ENCODE results near the gene SLC5A2. TPM values are rescaled to one million over a fixed set of nuclear protein-coding genes. Genes with fewer than 3 reads are reported as not detected.
A peak's percentile ranks its signal among the peaks of the same experiment; 100 is the strongest.

Gene SLC5A2
- total RNA-seq, 1 donor, result not detected

GRCh38 chr16:31527734-31528274, 44.9 kb downstream of the SLC5A2 start, which contains the start of gene AHSP:
TSS of gene AHSP (plus strand) at chr16:31527900. CDS start at chr16:31528140, 240 bp downstream.
- no peak for TF ChIP-seq CTCF (IDR thresholded peaks at IDR 0.05; ENCODE audit: extremely low read depth, low read depth, low read length)
- no peak within 1 kb of the TSS for H2AFZ ChIP-seq (ENCODE audit: low read length)
- H4K20me1 ChIP-seq (ENCODE audit: insufficient read depth, low read length), result no peaks in the 10 kb centered on the region
- no peaks in the 10 kb centered on the region for H3K36me3 ChIP-seq (ENCODE audit: insufficient read depth, low read length)
- H3K27ac ChIP-seq (ENCODE audit: low read depth, low read length), result no peak within 1 kb of the TSS
- no peaks in the 10 kb centered on the region for H3K4me1 ChIP-seq (ENCODE audit: insufficient read depth, low read length)
- H3K79me2 ChIP-seq (ENCODE audit: insufficient read depth, low read length), result no peaks in the 10 kb centered on the region
- H3K4me2 ChIP-seq (ENCODE audit: insufficient read depth, low read length), result peak within 1 kb of the TSS; percentile 58
- H3K9me3 ChIP-seq (ENCODE audit: low read depth, low read length), result no peaks in the 10 kb centered on the region
- DNase-seq (ENCODE audit: insufficient read length, low spot score, missing footprints), result no peak
- H3K27me3 ChIP-seq (ENCODE audit: insufficient read depth, low read length), result peaks cover 33% of the 10 kb centered on the region
- no peak within 1 kb of the TSS for H3K4me3 ChIP-seq (ENCODE audit: insufficient read depth, low read length)

GRCh38 chr16:31528523-31529107, 45.7 kb downstream of the SLC5A2 start:
- Histone ChIP-seq H3K79me2 (ENCODE audit: insufficient read depth, low read length) (no peaks in the 10 kb centered on the region), H3K4me2 (ENCODE audit: insufficient read depth, low read length) (peak overlapping the region; percentile 58), H3K4me1 (ENCODE audit: insufficient read depth, low read length) (no peaks in the 10 kb centered on the region), H4K20me1 (ENCODE audit: insufficient read depth, low read length) (no peaks in the 10 kb centered on the region), H3K36me3 (ENCODE audit: insufficient read depth, low read length) (no peaks in the 10 kb centered on the region), H3K4me3 (ENCODE audit: insufficient read depth, low read length) (peak overlapping the region; percentile 42), H3K27me3 (ENCODE audit: insufficient read depth, low read length) (peaks cover 33% of the 10 kb centered on the region), H3K9me3 (ENCODE audit: low read depth, low read length) (no peaks in the 10 kb centered on the region), H3K27ac (ENCODE audit: low read depth, low read length) (no peak overlapping the region), H2AFZ (ENCODE audit: low read length) (peak overlapping the region; percentile 35)
- DNase-seq (ENCODE audit: insufficient read length, low spot score, missing footprints), result peak; percentile 75
- TF ChIP-seq CTCF (IDR thresholded peaks at IDR 0.05; ENCODE audit: extremely low read depth, low read depth, low read length), result no peak

- DNase-seq (ENCODE audit: insufficient read length, low spot score, missing footprints), result peak; percentile 88
- H3K27ac ChIP-seq (ENCODE audit: low read depth, low read length), result no peak overlapping the region
- no peak for TF ChIP-seq CTCF (IDR thresholded peaks at IDR 0.05; ENCODE audit: extremely low read depth, low read depth, low read length)
- peak overlapping the region; percentile 42 for H3K4me3 ChIP-seq (ENCODE audit: insufficient read depth, low read length)
- H3K4me2 ChIP-seq (ENCODE audit: insufficient read depth, low read length), result peak overlapping the region; percentile 58
- H4K20me1 ChIP-seq (ENCODE audit: insufficient read depth, low read length), result no peaks in the 10 kb centered on the region
- H3K36me3 ChIP-seq (ENCODE audit: insufficient read depth, low read length), result no peaks in the 10 kb centered on the region
- peak overlapping the region; percentile 35 for H2AFZ ChIP-seq (ENCODE audit: low read length)
- H3K79me2 ChIP-seq (ENCODE audit: insufficient read depth, low read length), result no peaks in the 10 kb centered on the region
- no peaks in the 10 kb centered on the region for H3K9me3 ChIP-seq (ENCODE audit: low read depth, low read length)
- no peaks in the 10 kb centered on the region for H3K4me1 ChIP-seq (ENCODE audit: insufficient read depth, low read length)
- H3K27me3 ChIP-seq (ENCODE audit: insufficient read depth, low read length), result peaks cover 33% of the 10 kb centered on the region
Observed at GRCh38 chr16:31529108-31529936, 46.4 kb downstream of the SLC5A2 start.

- no peaks in the 10 kb centered on the region for H4K20me1 ChIP-seq (ENCODE audit: insufficient read depth, low read length)
- H3K27ac ChIP-seq (ENCODE audit: low read depth, low read length), result no peak overlapping the region
- no peaks in the 10 kb centered on the region for H3K36me3 ChIP-seq (ENCODE audit: insufficient read depth, low read length)
- peaks cover 33% of the 10 kb centered on the region for H3K27me3 ChIP-seq (ENCODE audit: insufficient read depth, low read length)
- no peak overlapping the region for H2AFZ ChIP-seq (ENCODE audit: low read length)
- no peaks in the 10 kb centered on the region for H3K9me3 ChIP-seq (ENCODE audit: low read depth, low read length)
- no peak for TF ChIP-seq CTCF (IDR thresholded peaks at IDR 0.05; ENCODE audit: extremely low read depth, low read depth, low read length)
- no peaks in the 10 kb centered on the region for H3K79me2 ChIP-seq (ENCODE audit: insufficient read depth, low read length)
- no peak overlapping the region for H3K4me3 ChIP-seq (ENCODE audit: insufficient read depth, low read length)
- H3K4me2 ChIP-seq (ENCODE audit: insufficient read depth, low read length), result no peak overlapping the region
- peak; percentile 73 for DNase-seq (ENCODE audit: insufficient read length, low spot score, missing footprints)
- H3K4me1 ChIP-seq (ENCODE audit: insufficient read depth, low read length), result no peaks in the 10 kb centered on the region
Observed at GRCh38 chr16:31529937-31530312, 47.0 kb downstream of the SLC5A2 start.
